Raji (cell line): ENCODE data around the gene SNX18.

ENCODE experiments used
- POLR2A ChIP-seq: IDR thresholded peaks from 2 replicates; pipeline ENCODE4 v1.6.1; 2011; ENCODE audit warnings: low read depth, low read length, control low read depth; ENCODE audit not compliant: insufficient read depth

Gene SNX18

GRCh38 chr5:54517174-54517511 is 416 bp upstream of the SNX18 start:
- TF ChIP-seq POLR2A: no peak

- no peak for TF ChIP-seq POLR2A
These were observed 723 bp downstream of the SNX18 start for GRCh38 chr5:54518146-54518817.

- no peak for TF ChIP-seq POLR2A
These were observed 1.4 kb downstream of the SNX18 start for GRCh38 chr5:54518818-54519508.

- no peak for TF ChIP-seq POLR2A
These were observed 1.9 kb downstream of the SNX18 start for GRCh38 chr5:54519509-54519876.

- TF ChIP-seq POLR2A: no peak
These were observed 2.9 kb downstream of the SNX18 start for GRCh38 chr5:54520438-54520846.

GRCh38 chr5:54520940-54521339 is 3.4 kb downstream of the SNX18 start:
- no peak for TF ChIP-seq POLR2A

- TF ChIP-seq POLR2A: no peak
These were observed 4.4 kb downstream of the SNX18 start for GRCh38 chr5:54521856-54522479.

- no peak for TF ChIP-seq POLR2A
These were observed 6.0 kb downstream of the SNX18 start for GRCh38 chr5:54523534-54523933.

GRCh38 chr5:54524082-54524481 is 6.5 kb downstream of the SNX18 start:
- TF ChIP-seq POLR2A: no peak

- TF ChIP-seq POLR2A: no peak
These were observed 7.1 kb downstream of the SNX18 start for GRCh38 chr5:54524704-54525103.

GRCh38 chr5:54525261-54525660 is 7.7 kb downstream of the SNX18 start:
- no peak for TF ChIP-seq POLR2A

GRCh38 chr5:54525692-54526091 is 8.1 kb downstream of the SNX18 start:
- TF ChIP-seq POLR2A: no peak

- no peak for TF ChIP-seq POLR2A
These were observed 9.2 kb downstream of the SNX18 start for GRCh38 chr5:54526604-54527288.

- TF ChIP-seq POLR2A: no peak
These were observed 11.2 kb downstream of the SNX18 start for GRCh38 chr5:54528633-54529209.

GRCh38 chr5:54529565-54529964 is 12.0 kb downstream of the SNX18 start:
- no peak for TF ChIP-seq POLR2A
